ENCODE results near the gene TCAIM. TPM values are rescaled to one million over a fixed set of nuclear protein-coding genes. Genes with fewer than 3 reads are reported as not detected.

The TCAIM gene
- total RNA-seq, 1 donor from 2014 or later: 17.0 TPM

DNA sequence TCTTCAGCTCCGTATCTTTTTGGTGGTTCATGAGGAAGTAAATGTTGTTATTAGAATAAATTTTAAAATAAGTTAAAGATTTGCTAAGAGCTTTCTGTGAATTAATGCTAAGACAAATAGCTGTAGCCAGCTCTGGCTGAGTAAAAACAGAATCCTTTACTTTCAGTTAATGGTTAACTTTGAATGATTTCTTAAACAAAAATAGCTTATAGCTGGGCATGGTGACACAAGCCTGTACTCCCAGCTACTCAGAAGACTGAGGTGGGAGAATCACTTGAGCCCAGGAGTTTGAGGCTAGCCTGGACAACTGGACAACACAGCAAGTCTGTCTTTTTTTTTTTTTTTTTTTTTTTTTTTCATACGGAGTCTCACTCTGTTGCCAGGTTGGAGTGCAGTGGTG lies 25.0 kb downstream of the TCAIM start:
- no peaks in the 10 kb centered on the region for H3K4me1 ChIP-seq
- H3K27ac ChIP-seq: no peak overlapping the region
- no peak overlapping the region for H3K4me3 ChIP-seq
- no peak for DNase-seq (ENCODE audit: low spot score in 2 of 2)
- H3K36me3 ChIP-seq: peaks cover 2 to 28% of the 10 kb centered on the region in 2 donors
- no peaks in the 10 kb centered on the region for H3K9me3 ChIP-seq
- TF ChIP-seq, protein P1, sequence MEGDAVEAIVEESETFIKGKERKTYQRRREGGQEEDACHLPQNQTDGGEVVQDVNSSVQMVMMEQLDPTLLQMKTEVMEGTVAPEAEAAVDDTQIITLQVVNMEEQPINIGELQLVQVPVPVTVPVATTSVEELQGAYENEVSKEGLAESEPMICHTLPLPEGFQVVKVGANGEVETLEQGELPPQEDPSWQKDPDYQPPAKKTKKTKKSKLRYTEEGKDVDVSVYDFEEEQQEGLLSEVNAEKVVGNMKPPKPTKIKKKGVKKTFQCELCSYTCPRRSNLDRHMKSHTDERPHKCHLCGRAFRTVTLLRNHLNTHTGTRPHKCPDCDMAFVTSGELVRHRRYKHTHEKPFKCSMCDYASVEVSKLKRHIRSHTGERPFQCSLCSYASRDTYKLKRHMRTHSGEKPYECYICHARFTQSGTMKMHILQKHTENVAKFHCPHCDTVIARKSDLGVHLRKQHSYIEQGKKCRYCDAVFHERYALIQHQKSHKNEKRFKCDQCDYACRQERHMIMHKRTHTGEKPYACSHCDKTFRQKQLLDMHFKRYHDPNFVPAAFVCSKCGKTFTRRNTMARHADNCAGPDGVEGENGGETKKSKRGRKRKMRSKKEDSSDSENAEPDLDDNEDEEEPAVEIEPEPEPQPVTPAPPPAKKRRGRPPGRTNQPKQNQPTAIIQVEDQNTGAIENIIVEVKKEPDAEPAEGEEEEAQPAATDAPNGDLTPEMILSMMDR (IDR thresholded peaks at IDR 0.05): no peak
- H3K27me3 ChIP-seq: no peaks in the 10 kb centered on the region
- intact Hi-C loops (cut with DNase I): no loop called here

DNA sequence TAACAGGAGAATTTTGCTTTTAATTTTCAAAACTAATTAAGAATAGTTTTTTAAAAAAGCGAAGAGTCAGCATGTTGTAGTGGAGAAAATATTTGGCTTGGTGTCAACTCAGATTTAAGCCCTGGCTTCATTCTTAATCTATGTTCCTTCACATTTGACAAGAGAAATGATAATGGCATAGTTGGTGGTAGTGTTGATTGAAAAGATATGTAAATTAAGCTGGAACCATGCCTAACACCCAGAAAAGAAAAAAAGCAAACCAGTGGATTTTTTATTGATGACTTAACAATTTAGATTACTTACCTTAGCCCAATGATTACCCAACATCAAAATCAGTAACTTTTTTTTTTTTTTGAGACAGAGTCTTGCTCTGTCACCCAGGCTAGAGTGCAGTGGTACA lies 27.4 kb downstream of the TCAIM start:
- H3K4me3 ChIP-seq: no peak overlapping the region

DNA sequence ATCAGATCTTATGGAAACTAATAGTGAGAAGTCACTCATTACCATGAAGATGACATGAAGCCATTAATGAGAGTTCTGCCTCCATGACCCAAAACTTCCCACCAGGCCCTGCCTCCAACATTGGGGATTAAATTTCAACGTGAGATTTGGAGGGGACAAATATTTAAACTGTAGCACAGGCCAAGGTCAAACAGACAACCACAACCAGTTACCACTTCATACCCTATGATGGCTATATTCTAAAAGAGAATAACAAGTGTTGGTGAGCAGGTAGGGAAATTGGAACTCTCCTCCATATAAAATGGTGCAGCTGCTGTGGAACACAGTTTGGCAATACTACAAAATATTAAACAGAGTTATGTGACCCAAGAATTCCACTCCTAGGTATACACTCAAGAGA lies 36.9 kb downstream of the TCAIM start:
- intact Hi-C loops (cut with DNase I): no loop called here
- Histone ChIP-seq H3K4me1 (no peaks in the 10 kb centered on the region), H3K4me3 (no peak overlapping the region), H3K27ac (no peak overlapping the region), H3K9me3 (no peaks in the 10 kb centered on the region), H3K27me3 (no peaks in the 10 kb centered on the region), H3K36me3 (peaks cover 0 to 15% of the 10 kb centered on the region in 2 donors)
- DNase-seq (ENCODE audit: low spot score in 2 of 2): no peak
- TF ChIP-seq, protein P1 (IDR thresholded peaks at IDR 0.05): no peak

More for the DNA sequence above, 27.4 kb downstream of the TCAIM start:
- no peak for DNase-seq (ENCODE audit: low spot score in 2 of 2)
- TF ChIP-seq, protein P1 (IDR thresholded peaks at IDR 0.05): no peak
- intact Hi-C loops (cut with DNase I): no loop called here
- no peaks in the 10 kb centered on the region for H3K4me1 ChIP-seq
- H3K27ac ChIP-seq: no peak overlapping the region
- H3K36me3 ChIP-seq: peaks cover 0 to 22% of the 10 kb centered on the region in 2 donors
- H3K9me3 ChIP-seq: no peaks in the 10 kb centered on the region
- no peaks in the 10 kb centered on the region for H3K27me3 ChIP-seq

DNA sequence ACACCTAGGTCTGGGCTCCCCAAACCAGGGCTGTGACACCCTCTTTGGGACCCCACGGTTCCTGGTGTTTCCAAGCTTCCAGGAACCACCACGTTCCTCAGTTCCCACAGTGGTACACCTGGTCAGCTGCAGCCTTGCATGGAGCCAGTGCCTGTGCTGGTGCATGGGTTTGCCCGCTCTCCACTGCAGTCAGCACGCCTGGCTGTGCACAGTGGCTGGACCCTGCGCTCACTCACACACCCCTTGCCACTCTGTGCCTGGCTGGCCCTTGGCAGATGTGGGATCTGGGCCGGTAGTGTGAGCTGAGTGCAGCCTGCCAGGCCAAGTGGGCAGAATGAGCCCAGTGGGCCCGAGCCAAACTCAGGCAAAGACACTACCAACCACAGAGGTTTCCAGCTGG lies 48.8 kb downstream of the TCAIM start:
- H3K27me3 ChIP-seq: no peaks in the 10 kb centered on the region
- H3K27ac ChIP-seq: no peak overlapping the region
- no peak for DNase-seq (ENCODE audit: low spot score in 2 of 2)
- intact Hi-C loops (cut with DNase I): no loop called here
- no peaks in the 10 kb centered on the region for H3K9me3 ChIP-seq
- TF ChIP-seq, protein P1 (IDR thresholded peaks at IDR 0.05): no peak
- no peak overlapping the region for H3K4me3 ChIP-seq
- H3K4me1 ChIP-seq: no peaks in the 10 kb centered on the region
- H3K36me3 ChIP-seq: peaks cover 3 to 4% of the 10 kb centered on the region in 2 donors

DNA sequence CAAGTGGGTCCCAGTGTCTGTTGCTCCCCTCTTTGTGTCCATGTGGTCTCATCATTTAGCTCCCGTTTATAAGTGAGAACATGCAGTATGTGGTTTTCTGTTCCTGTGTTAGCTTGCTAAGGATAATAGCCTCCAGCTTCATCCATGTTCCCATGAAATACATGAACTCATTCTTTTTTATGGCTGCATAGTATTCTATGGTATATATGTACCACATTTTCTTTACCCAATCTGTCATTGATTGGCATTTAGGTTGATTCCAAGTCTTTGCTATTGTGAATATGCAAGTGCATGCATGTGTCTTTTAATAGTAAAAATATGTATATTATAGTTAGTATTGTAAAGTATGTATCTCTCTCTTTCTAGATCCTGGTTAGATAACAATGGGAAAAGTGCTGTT lies 53.9 kb downstream of the TCAIM start:
- H3K9me3 ChIP-seq: no peaks in the 10 kb centered on the region
- H3K27me3 ChIP-seq: no peaks in the 10 kb centered on the region
- H3K27ac ChIP-seq: no peak overlapping the region
- peaks cover 5 to 30% of the 10 kb centered on the region in 2 donors for H3K36me3 ChIP-seq
- no peaks in the 10 kb centered on the region for H3K4me1 ChIP-seq
- DNase-seq (ENCODE audit: low spot score in 2 of 2): no peak
- H3K4me3 ChIP-seq: no peak overlapping the region
- TF ChIP-seq, protein P1 (IDR thresholded peaks at IDR 0.05): no peak
- intact Hi-C loops (cut with DNase I): no loop called here

DNA sequence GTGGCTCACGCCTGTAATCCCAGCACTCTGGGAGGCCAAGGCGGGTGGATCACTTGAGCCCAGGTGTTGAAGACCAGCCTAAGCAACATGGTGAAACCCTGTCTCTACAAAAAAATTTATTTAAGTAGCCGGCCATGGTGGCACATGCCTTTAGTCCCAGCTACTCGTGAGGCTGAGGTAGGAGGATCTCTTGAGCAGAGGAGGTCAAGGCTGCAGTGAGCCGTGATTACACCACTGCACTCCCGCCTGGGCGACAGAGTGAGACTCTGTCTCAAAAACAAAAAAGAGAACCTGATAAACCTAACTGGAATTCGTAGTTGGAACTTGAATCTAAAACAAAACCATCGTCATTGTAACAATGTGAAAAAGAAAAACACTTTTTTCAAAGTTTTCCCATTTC lies 57.1 kb downstream of the TCAIM start:
- DNase-seq (ENCODE audit: low spot score in 2 of 2): no peak
- H3K4me3 ChIP-seq: no peak overlapping the region
- TF ChIP-seq, protein P1 (IDR thresholded peaks at IDR 0.05): no peak
- intact Hi-C loops (cut with DNase I): no loop called here
- H3K27me3 ChIP-seq: no peaks in the 10 kb centered on the region
- H3K4me1 ChIP-seq: no peaks in the 10 kb centered on the region
- H3K27ac ChIP-seq: no peak overlapping the region
- peaks cover 5 to 31% of the 10 kb centered on the region in 2 donors for H3K36me3 ChIP-seq
- H3K9me3 ChIP-seq: no peaks in the 10 kb centered on the region

Measured in ascending aorta (tissue), 2 donors.